PC-3 (cell line): Measurements from ENCODE around the gene ETFA.

Experiments used
- CTCF ChIP-seq: fragments of 300-600 bp; sonication (generic); conservative IDR thresholded peaks from 2 replicates; pipeline ENCODE4 v1.5.1; 2017; ENCODE audit warnings: antibody characterized with exemption, low read depth, mild to moderate bottlenecking, low read length
- EZH2phosphoT487 ChIP-seq: fragments of 300-600 bp; sonication (generic); IDR thresholded peaks from 2 replicates; pipeline ENCODE4 v1.6.1; 2018; ENCODE audit warnings: mild to moderate bottlenecking, antibody characterized with exemption, low read length, borderline replicate concordance

- TF ChIP-seq EZH2phosphoT487 (no peak), CTCF (no peak)
Observed at GRCh38 chr15:76321602-76322001, 10.3 kb upstream of the ETFA start.
